GM12878 (cell line): ENCODE results near the gene DYSF. TPM values are rescaled to one million over a fixed set of nuclear protein-coding genes. Genes with fewer than 3 reads are reported as not detected.

ENCODE experiments used
- ATAC-seq: fragments of 200-7000 bp; cut with Tn5 transposase; 3 replicates; pipeline ENCODE4 v1.9.1; 2020; ENCODE audit warnings: mild to moderate bottlenecking, moderate library complexity
- BruUV-seq: library from RNA; stranded (reverse); fragments of 400-500 nt; replicated peaks from 2 replicates; lab custom pipeline; 2021; lab: Mats Ljungman, UMichigan
- CTCF ChIA-PET: fragments of 300-600 bp; sonication (Branson Sonifier 250); formaldehyde crosslinking; extraction: SDS; loops from one replicate; lab custom pipeline; 2021; ENCODE audit warnings: inconsistent platforms; lab: Yijun Ruan, JAX
- POLR2A ChIA-PET: fragments of 350-600 bp; formaldehyde crosslinking; extraction: SDS; loops from one replicate; lab custom pipeline; 2021; ENCODE audit warnings: inconsistent platforms; lab: Charles Lee
- RAD21 ChIA-PET: fragments of 300-600 bp; sonication (Branson Sonifier 250); formaldehyde crosslinking; loops from one replicate; lab custom pipeline; 2023; ENCODE audit warnings: antibody characterized with exemption; ENCODE audit not compliant: unreplicated experiment; lab: Charles Lee
- SMC1A ChIA-PET: fragments of 300-600 bp; sonication (Branson Sonifier 250); formaldehyde crosslinking; loops from one replicate; lab custom pipeline; 2023; ENCODE audit not compliant: unreplicated experiment, uncharacterized antibody; lab: Charles Lee
- DNase-seq: peaks from one replicate; pipeline ENCODE4 v3.0.0-alpha.2; 2011; ENCODE audit warnings: low read depth, low spot score
- FAIRE-seq: peaks from 3 replicates; lab custom pipeline; 2011; peaks lifted over from hg19 to GRCh38; lab: Jason Lieb, UNC
- H2AFZ ChIP-seq: 2 replicates; pipeline ENCODE4 v1.6.0; 2011; ENCODE audit warnings: low read depth, low read length, control low read depth; ENCODE audit not compliant: control insufficient read depth
- H3K27ac ChIP-seq: 2 replicates; pipeline ENCODE4 v1.5.1; 2011; ENCODE audit warnings: control low read depth; ENCODE audit not compliant: control insufficient read depth, insufficient read depth
- H3K27me3 ChIP-seq, 2 experiments: replicated peaks in 1 of 2; 2 replicates each; pipeline versions ENCODE4 v1.6.0 to v1.6.1; 2011; ENCODE audit warnings: low read length in 1 of 2; ENCODE audit not compliant: control insufficient read depth in 2 of 2, insufficient read depth in 2 of 2
- H3K36me3 ChIP-seq, 2 experiments: 2 replicates each; pipeline ENCODE4 v1.5.1; 2011; ENCODE audit warnings: low read length in 1 of 2; ENCODE audit not compliant: control insufficient read depth in 2 of 2, insufficient read depth in 2 of 2
- H3K4me1 ChIP-seq: 2 replicates; pipeline ENCODE4 v1.6.1; 2011; ENCODE audit warnings: mild to moderate bottlenecking, low read length, moderate library complexity, mixed read lengths; ENCODE audit not compliant: control insufficient read depth, insufficient read depth
- H3K4me2 ChIP-seq: 2 replicates; pipeline ENCODE4 v1.6.0; 2011; ENCODE audit warnings: control low read depth; ENCODE audit not compliant: control insufficient read depth, insufficient read depth
- H3K4me3 ChIP-seq: fragments of 200-600 bp; sonication (generic); 2 replicates; pipeline ENCODE4 v1.5.1; 2016
- H3K79me2 ChIP-seq: 2 replicates; pipeline ENCODE4 v1.6.0; 2011; ENCODE audit warnings: low read length; ENCODE audit not compliant: control insufficient read depth, insufficient read depth
- H3K9ac ChIP-seq: 2 replicates; pipeline ENCODE4 v1.8.0; 2011; ENCODE audit warnings: low read length, control low read depth, mixed read lengths; ENCODE audit not compliant: control insufficient read depth, insufficient read depth
- H3K9me3 ChIP-seq: replicated peaks from 3 replicates; pipeline ENCODE4 v1.5.1; 2011; ENCODE audit warnings: mild to moderate bottlenecking, low read length; ENCODE audit not compliant: control insufficient read depth, insufficient read depth
- H4K20me1 ChIP-seq: 2 replicates; pipeline ENCODE4 v1.6.0; 2011; ENCODE audit not compliant: control insufficient read depth, insufficient read depth
- CHD4 ChIP-seq: fragments of 200-600 bp; sonication (generic); IDR thresholded peaks from 2 replicates; pipeline ENCODE4 v1.6.1; 2016; ENCODE audit warnings: mild to moderate bottlenecking
- CTCF ChIP-seq, 3 experiments: IDR thresholded peaks in 2 of 3; conservative IDR thresholded peaks in 1 of 3; 2 replicates each; pipeline ENCODE4 v1.5.1; 2011; ENCODE audit warnings: low read depth in 3 of 3, low read length in 3 of 3, mild to moderate bottlenecking in 3 of 3, control low read depth in 2 of 3, moderate library complexity in 2 of 3, inconsistent platforms in 1 of 3, mixed read lengths in 1 of 3; ENCODE audit not compliant: control insufficient read depth in 2 of 3, insufficient read depth in 1 of 3; ENCODE audit errors: extremely low read depth in 1 of 3
- KDM1A ChIP-seq: fragments of 200-600 bp; sonication (generic); IDR thresholded peaks from 2 replicates; pipeline ENCODE4 v1.6.1; 2016; ENCODE audit warnings: borderline replicate concordance
- LARP7 ChIP-seq: fragments of 450-650 bp; IDR thresholded peaks from 2 replicates; pipeline ENCODE4 v1.6.1; 2017; ENCODE audit warnings: mild to moderate bottlenecking
- POLR2AphosphoS2 ChIP-seq: IDR thresholded peaks from 2 replicates; pipeline ENCODE4 v1.6.1; 2011; ENCODE audit warnings: low read depth, mild to moderate bottlenecking, low read length, improper control_type of control experiment, moderate library complexity
- RAD21 ChIP-seq: IDR thresholded peaks from 2 replicates; pipeline ENCODE4 v1.6.1; 2011; ENCODE audit warnings: mild to moderate bottlenecking, low read depth, low read length, moderate library complexity; ENCODE audit not compliant: insufficient read depth
- RUNX3 ChIP-seq: IDR thresholded peaks from 2 replicates; pipeline ENCODE4 v1.6.1; 2012; ENCODE audit warnings: low read length, inconsistent platforms
- SMC3 ChIP-seq: IDR thresholded peaks from 2 replicates; pipeline ENCODE4 v1.6.1; 2011; ENCODE audit warnings: low read length, improper control_type of control experiment, borderline replicate concordance
- YY1 ChIP-seq: IDR thresholded peaks from 2 replicates; pipeline ENCODE4 v1.6.1; 2011; ENCODE audit warnings: low read depth, mild to moderate bottlenecking, low read length
- WGBS: methylation state at CpG from one replicate; pipeline ENCODE4 v1.1.6; 2016; ENCODE audit warnings: low lambda C conversion rate; ENCODE audit not compliant: insufficient replicate concordance, insufficient coverage; ENCODE audit errors: missing lambda C conversion rate; 5-methylcytosine and 5-hydroxymethylcytosine counted together
- in situ Hi-C: fragments of 300-500 bp; cut with MboI; formaldehyde crosslinking; loops from 9 replicates; pipeline ENCODE4 v1.14.3; 2018; ENCODE audit warnings: mixed read lengths
- intact Hi-C: fragments of 100-400 bp; cut with micrococcal nuclease; formaldehyde crosslinking; loops from one replicate; pipeline ENCODE4 v1.14.2; 2022; ENCODE audit not compliant: unreplicated experiment
- polyA plus RNA-seq, 11 experiments: library from polyadenylated mRNA; depleted of rRNA in 4 of 11; unstranded in 6 of 11; stranded (reverse) in 5 of 11; fragments of >200 nt; fragmentation: Nextera tagmentation in 4 of 11; fragmentation: Illumina TruSeq in 1 of 11; extraction: Ambion mirVana in 4 of 11; extraction: Trizol in 1 of 11; gene quantifications; 1 replicate in 1 of 11; 2 replicates in 10 of 11; pipeline versions ENCODE4 v1.2.1 to v1.2.3, GENCODE V29; 2011 to 2016; ENCODE audit warnings: inconsistent platforms in 2 of 11, missing spikeins in 2 of 11, low read depth in 1 of 11
- total RNA-seq, 4 experiments: library from RNA; depleted of rRNA in 3 of 4; stranded (reverse); fragments of >200 nt in 3 of 4; fragmentation: Illumina TruSeq in 1 of 4; extraction: Trizol in 1 of 4; gene quantifications; 2 replicates each; pipeline versions ENCODE4 v1.2.1 to v1.2.3, GENCODE V29; 2013 to 2021

Gene DYSF
- total and polyA plus RNA-seq, 10 of the 15 experiments (the other 5 are each of a cell fraction or from before 2014, with no cell fraction given): under 0.01 to 0.15 (median 0.03) TPM; not detected in 7

GRCh38 chr2:71510196-71510807, 56.9 kb downstream of the DYSF start:
- BruUV-seq: no TSS peak
- no peak overlapping the region for H3K4me2 ChIP-seq
- H2AFZ ChIP-seq: no peak overlapping the region
- peak; percentile 92 for ATAC-seq
- ChIA-PET SMC1A (interaction anchor here (0.7 to 3.4 kb wide), 5 partner anchors 12 to 440 kb away, joined by 3 to 74 read pairs (median 6); no protein-coding TSS in a partner anchor), CTCF (interaction anchor here (0.6 to 8.6 kb wide), 24 partner anchors 9 to 750 kb away, joined by 3 to 242 read pairs (median 5); no protein-coding TSS in a partner anchor), RAD21 (interaction anchor here (1.0 to 9.9 kb wide), 6 partner anchors 17 to 460 kb away, joined by 3 to 158 read pairs (median 4); no protein-coding TSS in a partner anchor), POLR2A (interaction anchor here (0.6 to 1.5 kb wide), 2 partner anchors 208 to 211 kb away, joined by 3 to 9 read pairs; no protein-coding TSS in a partner anchor)
- intact Hi-C loops (loop anchor here (1.0 to 5.0 kb wide), 4 partner anchors 211 to 488 kb away; no protein-coding TSS in a partner anchor), in situ Hi-C loops (loop anchor here (25.0 kb wide), 1 partner anchor 348 kb away; no protein-coding TSS in a partner anchor)
- no peak for DNase-seq
- H3K27ac ChIP-seq: no peak overlapping the region
- H3K27me3 ChIP-seq: peaks cover 0 to 6% of the 10 kb centered on the region in 2 experiments; a peak in 2 of 4 replicates
- no peaks in the 10 kb centered on the region for H3K4me1 ChIP-seq
- H3K4me3 ChIP-seq: no peak overlapping the region
- H4K20me1 ChIP-seq: no peaks in the 10 kb centered on the region
- no peaks in the 10 kb centered on the region for H3K79me2 ChIP-seq
- peak; percentile 56; the same call in 1 of the 2 replicates for TF ChIP-seq YY1
- no peak for TF ChIP-seq KDM1A
- TF ChIP-seq POLR2AphosphoS2: no peak
- no peak for TF ChIP-seq LARP7
- TF ChIP-seq CHD4: no peak
- peak; percentile 85 to 94 (median 90) for TF ChIP-seq CTCF (IDR thresholded peaks at IDR 0.05 in 2 of 3, conservative IDR thresholded peaks at IDR 0.05 in 1 of 3; ENCODE audit: control insufficient read depth in 2 of 3, extremely low read depth in 1 of 3, insufficient read depth in 1 of 3, low read depth in 3 of 3, low read length in 3 of 3)
- peak; percentile 80 for TF ChIP-seq RAD21
- peak; percentile 14; the same call in 1 of the 2 replicates for TF ChIP-seq RUNX3
- TF ChIP-seq SMC3: peak; percentile 95
- peak; percentile 90 for FAIRE-seq
- no peaks in the 10 kb centered on the region for H3K9me3 ChIP-seq
- 1% methylated on average over 6 of the region's 6 CpGs for WGBS
- no peak overlapping the region for H3K9ac ChIP-seq
- H3K36me3 ChIP-seq: no peaks in the 10 kb centered on the region
